Caco-2 (cell line): ENCODE measurements around the gene DLST. TPM values are rescaled to one million over a fixed set of nuclear protein-coding genes. Genes with fewer than 3 reads are reported as not detected.

Experiments
- BruUV-seq: library from RNA; stranded (reverse); fragments of 400-500 nt; replicated peaks from 2 replicates; lab custom pipeline; 2021; lab: Mats Ljungman, UMichigan
- CTCF ChIA-PET: fragments of 300-600 bp; sonication (Branson Sonifier 250); formaldehyde crosslinking; loops from one replicate; lab custom pipeline; 2022; ENCODE audit warnings: antibody characterized with exemption; lab: Charles Lee
- POLR2A ChIA-PET: fragments of 300-600 bp; sonication (Branson Sonifier 250); formaldehyde crosslinking; loops from one replicate; lab custom pipeline; 2022; ENCODE audit warnings: antibody characterized with exemption; lab: Charles Lee
- DNase-seq, 2 experiments: peaks; one replicate each; pipeline versions ENCODE4 v3.0.0 to v3.0.0-alpha.2; 2020 to 2022
- H3K27me3 ChIP-seq: replicated peaks from 2 replicates; pipeline ENCODE4 v1.6.0; 2011; ENCODE audit warnings: low read length; ENCODE audit not compliant: control insufficient read depth, insufficient read depth
- H3K36me3 ChIP-seq: 2 replicates; pipeline ENCODE4 v1.5.1; 2011; ENCODE audit warnings: low read length; ENCODE audit not compliant: control insufficient read depth, insufficient read depth
- H3K4me1 ChIP-seq: fragments of 250-450 bp; sonication (Bioruptor Pico); 2 replicates; pipeline ENCODE4 v1.5.1; 2020; ENCODE audit warnings: mild to moderate bottlenecking
- H3K4me3 ChIP-seq: 2 replicates; pipeline ENCODE4 v1.5.1; 2011; ENCODE audit warnings: low read depth, mild to moderate bottlenecking, control low read depth, low read length
- H3K9me3 ChIP-seq: fragments of 250-450 bp; sonication (Bioruptor Pico); 2 replicates; pipeline ENCODE4 v1.5.1; 2020; ENCODE audit warnings: mild to moderate bottlenecking, moderate library complexity
- H3K27ac Mint-ChIP-seq: one replicate; pipeline ENCODE4 v1.8.0; 2022; ENCODE audit warnings: mixed read lengths; ENCODE audit not compliant: unreplicated experiment
- H3K27me3 Mint-ChIP-seq: one replicate; pipeline ENCODE4 v1.8.0; 2022; ENCODE audit warnings: mixed read lengths; ENCODE audit not compliant: insufficient read depth, unreplicated experiment
- H3K36me3 Mint-ChIP-seq: one replicate; pipeline ENCODE4 v1.8.0; 2022; ENCODE audit warnings: mild to moderate bottlenecking, mixed read lengths; ENCODE audit not compliant: insufficient read depth, unreplicated experiment
- H3K4me1 Mint-ChIP-seq: one replicate; pipeline ENCODE4 v1.8.0; 2022; ENCODE audit warnings: low read depth, mixed read lengths; ENCODE audit not compliant: unreplicated experiment
- H3K4me3 Mint-ChIP-seq: one replicate; pipeline ENCODE4 v1.8.0; 2022; ENCODE audit warnings: mild to moderate bottlenecking, moderate library complexity, mixed read lengths; ENCODE audit not compliant: unreplicated experiment
- H3K9me3 Mint-ChIP-seq: one replicate; pipeline ENCODE4 v1.8.0; 2022; ENCODE audit warnings: mixed read lengths; ENCODE audit not compliant: unreplicated experiment
- intact Hi-C: fragments of 100-400 bp; cut with micrococcal nuclease; formaldehyde crosslinking; loops from one replicate; pipeline ENCODE4 v1.10.0; 2022; ENCODE audit not compliant: unreplicated experiment
- total RNA-seq: library from RNA; stranded (reverse); gene quantifications from 2 replicates; pipeline ENCODE4 v1.2.3, GENCODE V29; 2022
- TF ChIP-seq, protein P1 (sequence below), 2 experiments: fragments of 200-600 bp in 1 of 2; IDR thresholded peaks; 1 replicate in 1 of 2; 2 replicates in 1 of 2; pipeline versions ENCODE4 v1.5.1 to v1.8.0; 2011 to 2022; ENCODE audit warnings: antibody characterized with exemption in 1 of 2, control low read depth in 1 of 2, inconsistent platforms in 1 of 2, low read depth in 1 of 2, low read length in 1 of 2, mild to moderate bottlenecking in 1 of 2, moderate library complexity in 1 of 2; ENCODE audit not compliant: insufficient read depth in 1 of 2, severe bottlenecking in 1 of 2, unreplicated experiment in 1 of 2

DLST gene
- total RNA-seq, 1 experiment from 2014 or later = 88.1 TPM

DNA sequence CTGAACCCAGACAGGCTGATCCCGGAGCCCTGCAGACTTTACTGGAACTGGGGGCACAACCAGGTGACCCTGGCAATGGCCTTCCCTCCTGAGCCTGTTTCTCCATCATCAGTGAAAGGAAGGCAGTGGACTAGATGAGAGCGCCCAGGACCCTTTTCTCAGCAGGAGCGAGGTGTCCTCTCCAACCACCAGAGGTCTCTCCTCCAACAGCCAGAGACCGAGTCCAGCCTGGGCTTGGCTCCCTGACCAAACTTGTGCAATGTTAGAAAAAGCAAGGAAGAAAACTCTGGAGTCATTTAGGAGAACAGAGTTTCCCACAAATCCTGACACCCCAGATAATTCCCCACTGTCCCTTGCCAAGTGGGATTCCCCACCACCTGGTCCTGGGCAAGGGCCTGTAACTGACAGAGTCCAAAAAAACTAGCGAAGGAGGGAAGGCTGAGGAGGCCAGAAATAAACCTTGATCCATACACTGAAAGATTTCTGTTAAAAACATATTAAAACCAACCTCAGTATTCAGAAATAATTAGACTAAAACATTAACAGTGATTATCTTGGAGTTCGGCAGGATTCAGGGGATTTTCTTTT lies 32.4 kb downstream of the DLST start:
- H3K27me3 ChIP-seq = no peaks in the 10 kb centered on the region
- no peak overlapping the region for H3K4me3 ChIP-seq
- H3K4me1 Mint-ChIP-seq = no peaks in the 10 kb centered on the region
- H3K36me3 ChIP-seq = no peaks in the 10 kb centered on the region
- no peaks in the 10 kb centered on the region for H3K9me3 Mint-ChIP-seq
- H3K4me3 Mint-ChIP-seq = no peak overlapping the region
- H3K4me1 ChIP-seq = no peaks in the 10 kb centered on the region
- ChIA-PET POLR2A (no interaction called here), CTCF (no interaction called here)
- intact Hi-C loops = loop anchor here (1.0 to 2.0 kb wide), 2 partner anchors 174 to 389 kb away; no protein-coding TSS in a partner anchor
- H3K36me3 Mint-ChIP-seq = peaks cover 4% of the 10 kb centered on the region
- H3K27ac Mint-ChIP-seq = no peak overlapping the region
- H3K9me3 ChIP-seq = no peaks in the 10 kb centered on the region
- TF ChIP-seq, protein P1, sequence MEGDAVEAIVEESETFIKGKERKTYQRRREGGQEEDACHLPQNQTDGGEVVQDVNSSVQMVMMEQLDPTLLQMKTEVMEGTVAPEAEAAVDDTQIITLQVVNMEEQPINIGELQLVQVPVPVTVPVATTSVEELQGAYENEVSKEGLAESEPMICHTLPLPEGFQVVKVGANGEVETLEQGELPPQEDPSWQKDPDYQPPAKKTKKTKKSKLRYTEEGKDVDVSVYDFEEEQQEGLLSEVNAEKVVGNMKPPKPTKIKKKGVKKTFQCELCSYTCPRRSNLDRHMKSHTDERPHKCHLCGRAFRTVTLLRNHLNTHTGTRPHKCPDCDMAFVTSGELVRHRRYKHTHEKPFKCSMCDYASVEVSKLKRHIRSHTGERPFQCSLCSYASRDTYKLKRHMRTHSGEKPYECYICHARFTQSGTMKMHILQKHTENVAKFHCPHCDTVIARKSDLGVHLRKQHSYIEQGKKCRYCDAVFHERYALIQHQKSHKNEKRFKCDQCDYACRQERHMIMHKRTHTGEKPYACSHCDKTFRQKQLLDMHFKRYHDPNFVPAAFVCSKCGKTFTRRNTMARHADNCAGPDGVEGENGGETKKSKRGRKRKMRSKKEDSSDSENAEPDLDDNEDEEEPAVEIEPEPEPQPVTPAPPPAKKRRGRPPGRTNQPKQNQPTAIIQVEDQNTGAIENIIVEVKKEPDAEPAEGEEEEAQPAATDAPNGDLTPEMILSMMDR (IDR thresholded peaks at IDR 0.05; ENCODE audit: insufficient read depth in 1 of 2, low read depth in 1 of 2, low read length in 1 of 2, severe bottlenecking in 1 of 2, unreplicated experiment in 1 of 2) = peak; percentile 67 to 87
- no TSS peak for BruUV-seq
- DNase-seq = peak; percentile 74
- H3K27me3 Mint-ChIP-seq = no peaks in the 10 kb centered on the region

DNA sequence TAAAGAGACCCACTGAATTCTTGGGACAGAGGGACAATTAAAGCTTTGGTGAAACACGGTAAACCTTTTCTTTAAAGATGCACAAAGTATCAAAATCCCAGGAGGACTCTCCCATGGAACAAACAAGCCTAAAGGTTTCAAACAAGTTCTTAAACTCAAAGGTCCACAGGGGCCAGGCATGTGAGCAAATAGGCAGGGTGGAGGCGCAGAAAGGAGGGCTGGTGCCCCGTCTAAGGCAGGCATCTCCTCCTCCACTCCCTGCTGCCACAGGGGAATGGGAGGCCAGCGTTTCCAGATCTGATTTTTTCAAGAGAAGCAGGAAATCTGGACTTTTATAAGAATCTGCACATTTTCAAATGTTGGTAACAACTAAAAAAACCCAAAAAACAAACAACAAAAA lies 33.7 kb downstream of the DLST start:
- POLR2A ChIA-PET = no interaction called here
- H3K27me3 ChIP-seq = no peaks in the 10 kb centered on the region
- Mint-ChIP-seq H3K27ac (no peak overlapping the region), H3K4me3 (no peak overlapping the region), H3K36me3 (peaks cover 4% of the 10 kb centered on the region), H3K27me3 (no peaks in the 10 kb centered on the region), H3K4me1 (no peaks in the 10 kb centered on the region), H3K9me3 (no peaks in the 10 kb centered on the region)
- no peak for DNase-seq
- H3K4me3 ChIP-seq = no peak overlapping the region
- H3K36me3 ChIP-seq = no peaks in the 10 kb centered on the region
- intact Hi-C loops = loop anchor here (2.0 kb wide), 1 partner anchor 387 kb away; no protein-coding TSS in a partner anchor
- no peaks in the 10 kb centered on the region for H3K9me3 ChIP-seq
- H3K4me1 ChIP-seq = no peaks in the 10 kb centered on the region
- BruUV-seq = no TSS peak
- CTCF ChIA-PET = no interaction called here
- TF ChIP-seq, protein P1 (IDR thresholded peaks at IDR 0.05; ENCODE audit: insufficient read depth in 1 of 2, low read depth in 1 of 2, low read length in 1 of 2, severe bottlenecking in 1 of 2, unreplicated experiment in 1 of 2) = no peak

DNA sequence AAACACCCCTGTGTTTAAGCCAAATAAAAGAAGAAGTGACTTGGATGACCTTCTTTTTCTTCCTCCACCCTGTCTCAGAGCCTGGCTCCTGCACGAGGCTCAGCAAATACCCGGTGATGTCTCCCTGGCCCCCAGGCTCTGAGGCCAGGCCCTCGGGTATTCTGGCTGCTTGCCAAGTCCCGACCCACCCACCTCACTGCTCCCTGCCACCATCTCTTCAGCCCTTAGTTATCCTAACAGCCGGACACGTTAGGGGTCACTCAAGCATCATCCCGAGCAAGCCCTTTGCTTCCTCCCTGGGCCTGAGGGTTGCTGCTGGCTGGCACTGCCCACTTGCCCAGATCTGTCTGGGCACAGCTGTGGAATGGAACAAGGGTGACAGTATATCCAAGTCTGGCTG lies 34.1 kb downstream of the DLST start:
- Mint-ChIP-seq H3K36me3 (peaks cover 4% of the 10 kb centered on the region), H3K27ac (no peak overlapping the region), H3K4me1 (no peaks in the 10 kb centered on the region), H3K9me3 (no peaks in the 10 kb centered on the region), H3K27me3 (no peaks in the 10 kb centered on the region), H3K4me3 (no peak overlapping the region)
- intact Hi-C loops = loop anchor here (2.0 kb wide), 1 partner anchor 387 kb away; no protein-coding TSS in a partner anchor
- BruUV-seq = no TSS peak
- Histone ChIP-seq H3K4me3 (no peak overlapping the region), H3K36me3 (no peaks in the 10 kb centered on the region), H3K9me3 (no peaks in the 10 kb centered on the region), H3K27me3 (no peaks in the 10 kb centered on the region), H3K4me1 (no peaks in the 10 kb centered on the region)
- DNase-seq = no peak
- CTCF ChIA-PET = no interaction called here
- TF ChIP-seq, protein P1 (IDR thresholded peaks at IDR 0.05; ENCODE audit: insufficient read depth in 1 of 2, low read depth in 1 of 2, low read length in 1 of 2, severe bottlenecking in 1 of 2, unreplicated experiment in 1 of 2) = no peak
- POLR2A ChIA-PET = no interaction called here
